H1 (cell line): ENCODE measurements around the gene LRP11. TPM values are rescaled to one million over a fixed set of nuclear protein-coding genes. Genes with fewer than 3 reads are reported as not detected.

Source experiments
- ASH2L ChIP-seq: fragments of 200-600, 300-600 bp; sonication (generic); IDR thresholded peaks from one replicate; pipeline ENCODE4 v1.7.1; 2017; ENCODE audit warnings: low read length
- BACH1 ChIP-seq: IDR thresholded peaks from 2 replicates; pipeline ENCODE4 v1.6.1; 2012; ENCODE audit warnings: low read length, improper control_type of control experiment
- BRCA1 ChIP-seq: IDR thresholded peaks from 2 replicates; pipeline ENCODE4 v1.6.1; 2012; ENCODE audit warnings: low read depth, low read length, improper control_type of control experiment
- CBX5 ChIP-seq: fragments of 300-800, 300-1000 bp; sonication (generic); IDR thresholded peaks from 2 replicates; pipeline ENCODE4 v1.7.1; 2016; ENCODE audit warnings: antibody characterized with exemption, low read length, low read depth
- CBX8 ChIP-seq: fragments of 300-800, 300-1000 bp; sonication (generic); IDR thresholded peaks from 2 replicates; pipeline ENCODE4 v1.7.1; 2016; ENCODE audit warnings: low read depth, low read length, borderline replicate concordance
- CEBPB ChIP-seq: IDR thresholded peaks from 2 replicates; pipeline ENCODE4 v1.6.1; 2012; ENCODE audit warnings: low read depth, low read length
- CHD1 ChIP-seq: IDR thresholded peaks from 2 replicates; pipeline ENCODE4 v1.6.1; 2012; ENCODE audit warnings: low read depth, low read length, improper control_type of control experiment
- CHD2 ChIP-seq: IDR thresholded peaks from 2 replicates; pipeline ENCODE4 v1.6.1; 2012; ENCODE audit warnings: low read length, improper control_type of control experiment
- EGR1 ChIP-seq: IDR thresholded peaks from 2 replicates; pipeline ENCODE4 v1.6.1; 2011; ENCODE audit warnings: low read depth, low read length, borderline replicate concordance
- EP300 ChIP-seq, 2 experiments: IDR thresholded peaks; 1 replicate in 1 of 2; 2 replicates in 1 of 2; pipeline ENCODE4 v1.6.1; 2011 to 2012; ENCODE audit warnings: low read depth in 2 of 2, low read length in 2 of 2, mild to moderate bottlenecking in 2 of 2, borderline replicate concordance in 1 of 2, inconsistent platforms in 1 of 2, moderate library complexity in 1 of 2
- HDAC2 ChIP-seq, 2 experiments: fragments of 300-600 bp in 1 of 2; sonication (generic) in 1 of 2; IDR thresholded peaks; 2 replicates each; pipeline ENCODE4 v1.6.1; 2011 to 2012; ENCODE audit warnings: low read depth in 2 of 2, low read length in 2 of 2, mild to moderate bottlenecking in 2 of 2, moderate library complexity in 2 of 2, borderline replicate concordance in 1 of 2, inconsistent platforms in 1 of 2
- JUND ChIP-seq: IDR thresholded peaks from 2 replicates; pipeline ENCODE4 v1.6.1; 2011; ENCODE audit warnings: mild to moderate bottlenecking, improper control_type of control experiment, low read length
- KDM4A ChIP-seq: IDR thresholded peaks from one replicate; pipeline ENCODE4 v1.7.1; 2012; ENCODE audit warnings: low read depth, mild to moderate bottlenecking, moderate library complexity, low read length, inconsistent platforms; ENCODE audit not compliant: severe bottlenecking
- KDM5A ChIP-seq: fragments of 200-600 bp; IDR thresholded peaks from 2 replicates; pipeline ENCODE4 v1.7.1; 2012; ENCODE audit warnings: mild to moderate bottlenecking, low read length, inconsistent platforms, mixed read lengths
- MAFK ChIP-seq: IDR thresholded peaks from 2 replicates; pipeline ENCODE4 v1.6.1; 2012; ENCODE audit warnings: low read depth, mild to moderate bottlenecking, improper control_type of control experiment, low read length
- MAX ChIP-seq: IDR thresholded peaks from 2 replicates; pipeline ENCODE4 v1.6.1; 2012; ENCODE audit warnings: inconsistent platforms
- POLR2A ChIP-seq, 2 experiments: IDR thresholded peaks; 1 replicate in 1 of 2; 2 replicates in 1 of 2; pipeline ENCODE4 v1.6.1; 2011; ENCODE audit warnings: low read depth in 2 of 2, low read length in 2 of 2, mild to moderate bottlenecking in 2 of 2; ENCODE audit errors: control extremely low read depth in 1 of 2
- POLR2AphosphoS5 ChIP-seq: IDR thresholded peaks from 2 replicates; pipeline ENCODE4 v1.6.1; 2011; ENCODE audit warnings: low read depth, low read length
- RFX5 ChIP-seq: IDR thresholded peaks from 2 replicates; pipeline ENCODE4 v1.6.1; 2011; ENCODE audit warnings: low read depth, low read length, improper control_type of control experiment, borderline replicate concordance
- RNF2 ChIP-seq: fragments of 200-900, 300-1000 bp; sonication (generic); IDR thresholded peaks from 2 replicates; pipeline ENCODE4 v1.7.1; 2016; ENCODE audit warnings: borderline replicate concordance, low read depth, mild to moderate bottlenecking, antibody characterized with exemption, low read length; ENCODE audit not compliant: poor library complexity, severe bottlenecking; ENCODE audit errors: missing control alignments
- SP4 ChIP-seq: IDR thresholded peaks from 2 replicates; pipeline ENCODE4 v1.6.1; 2012; ENCODE audit warnings: low read length, inconsistent platforms
- TCF12 ChIP-seq: IDR thresholded peaks from 2 replicates; pipeline ENCODE4 v1.6.1; 2011; ENCODE audit warnings: low read depth, mild to moderate bottlenecking, low read length
- TEAD4 ChIP-seq: IDR thresholded peaks from 2 replicates; pipeline ENCODE4 v1.6.1; 2012; ENCODE audit warnings: low read depth, low read length, inconsistent platforms, mixed read lengths
- polyA plus RNA-seq, 7 experiments: library from polyadenylated mRNA; depleted of rRNA in 3 of 7; stranded (reverse) in 5 of 7; unstranded in 2 of 7; fragments of >200 nt in 5 of 7; fragments of 200-250 nt in 2 of 7; gene quantifications; 1 replicate in 5 of 7; 2 replicates in 1 of 7; 4 replicates in 1 of 7; pipeline versions ENCODE4 v1.2.1 to v1.2.3, GENCODE V29; 2011 to 2013; ENCODE audit warnings: missing spikeins in 2 of 7, mixed read lengths in 2 of 7
- total RNA-seq: library from RNA; stranded (reverse); fragmentation: NEBNext Ultra II Directional; extraction: Animal tissue kit (Norgen Biotek cat#: 25700); gene quantifications from 2 replicates; pipeline ENCODE4 v1.2.1, GENCODE V29; 2021
- TF ChIP-seq, protein P1 (sequence below): IDR thresholded peaks from 2 replicates; pipeline ENCODE4 v1.6.1; 2011; ENCODE audit warnings: low read length, improper control_type of control experiment

The LRP11 gene
- total and polyA plus RNA-seq, 2 of the 8 experiments (the other 6 are each of a cell fraction or from before 2014, with no cell fraction given) = 11.0 to 20.0 TPM

DNA sequence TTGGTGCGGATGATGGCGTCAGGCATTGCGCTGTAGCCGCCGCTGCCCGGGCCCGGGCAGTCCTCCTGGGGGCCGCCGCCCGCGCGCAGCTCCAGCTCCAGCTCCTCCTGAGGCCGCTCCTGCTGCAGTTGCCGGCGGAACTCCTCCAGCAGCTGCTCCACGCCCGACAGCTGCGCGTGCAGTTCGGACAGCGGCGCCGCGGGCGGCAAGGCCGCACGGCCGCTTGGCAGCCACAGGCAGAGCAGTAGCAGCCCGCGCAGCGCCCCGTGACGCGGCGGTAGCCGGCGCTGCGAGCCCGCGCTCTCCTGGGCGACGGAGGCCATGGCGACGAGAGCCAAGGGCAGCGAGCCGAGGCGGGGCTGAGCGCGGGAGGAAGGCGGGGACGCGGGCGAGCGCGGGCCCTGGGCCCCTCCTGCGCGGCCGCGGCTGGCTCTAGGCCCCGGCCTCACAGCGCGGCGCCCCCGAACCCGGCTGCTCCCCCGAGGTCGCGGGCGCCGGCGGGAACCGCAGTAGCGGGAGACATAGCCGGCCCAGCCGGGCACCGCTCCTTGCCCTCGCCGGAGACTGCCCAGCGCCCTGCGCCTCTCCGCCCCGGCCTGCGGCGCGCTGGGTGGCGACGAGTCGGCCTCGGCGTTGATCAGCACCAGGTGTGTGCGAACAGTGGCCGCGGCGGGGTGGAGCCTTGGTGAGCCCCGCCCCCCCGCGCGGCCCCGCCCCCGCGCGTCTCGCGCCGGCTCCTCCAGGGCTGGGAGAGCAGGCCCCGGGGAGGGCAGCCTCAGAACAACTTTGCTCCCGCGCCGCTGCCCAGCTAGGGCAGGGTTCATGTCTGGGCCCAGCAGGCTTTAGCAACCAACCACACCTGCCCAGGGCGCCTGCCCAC lies at the start of gene LRP11 (continued):
- TF ChIP-seq EGR1 = peak; percentile 6; the same call in 1 of the 2 replicates
- TF ChIP-seq HDAC2 (IDR thresholded peaks at IDR 0.05; ENCODE audit: borderline replicate concordance in 1 of 2, low read depth in 2 of 2, low read length in 2 of 2) = 0 out of 4 replicates have a peak, but pooled peaks of 1 of the 2 experiments have one; percentile 47
- TF ChIP-seq EP300 (IDR thresholded peaks at IDR 0.05; ENCODE audit: borderline replicate concordance in 1 of 2, low read depth in 2 of 2, low read length in 2 of 2) = no peak
- no peak for TF ChIP-seq TEAD4
- TF ChIP-seq MAFK = no peak
- no peak for TF ChIP-seq CHD2
- TF ChIP-seq POLR2AphosphoS5 = peak; percentile 67
- TF ChIP-seq KDM5A = no peak
- TF ChIP-seq TCF12 = no peak
- TF ChIP-seq BRCA1 = no peak
- TF ChIP-seq ASH2L = peak; percentile 9
- TF ChIP-seq CBX8 = no peak
- no peak for TF ChIP-seq JUND
- no peak; the same call in 1 of the 2 replicates for TF ChIP-seq MAX
- TF ChIP-seq POLR2A (IDR thresholded peaks at IDR 0.05; ENCODE audit: control extremely low read depth in 1 of 2, low read depth in 2 of 2, low read length in 2 of 2) = peak; percentile 33 to 78
- TF ChIP-seq BACH1 = no peak
- no peak for TF ChIP-seq CBX5
- peak; percentile 82 for TF ChIP-seq KDM4A
- TF ChIP-seq SP4 = no peak
- peak; percentile 41 for TF ChIP-seq RNF2
- TF ChIP-seq, protein P1, sequence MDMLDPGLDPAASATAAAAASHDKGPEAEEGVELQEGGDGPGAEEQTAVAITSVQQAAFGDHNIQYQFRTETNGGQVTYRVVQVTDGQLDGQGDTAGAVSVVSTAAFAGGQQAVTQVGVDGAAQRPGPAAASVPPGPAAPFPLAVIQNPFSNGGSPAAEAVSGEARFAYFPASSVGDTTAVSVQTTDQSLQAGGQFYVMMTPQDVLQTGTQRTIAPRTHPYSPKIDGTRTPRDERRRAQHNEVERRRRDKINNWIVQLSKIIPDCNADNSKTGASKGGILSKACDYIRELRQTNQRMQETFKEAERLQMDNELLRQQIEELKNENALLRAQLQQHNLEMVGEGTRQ = no peak
- no peak for TF ChIP-seq CHD1
- TF ChIP-seq RFX5 = no peak
- no peak for TF ChIP-seq CEBPB
